Stomach (tissue), 9 donors: ENCODE data around the gene HS6ST1. TPM values are rescaled to one million over a fixed set of nuclear protein-coding genes. Genes with fewer than 3 reads are reported as not detected.
"Not testable (repeated sequence)": the region's sequence is repeated elsewhere in the genome, so short reads cannot be mapped to it uniquely, and the experiment has no call there.

Source experiments
- DNase-seq, 2 donors: peaks; one replicate each; pipeline versions ENCODE4 v3.0.0 to v3.0.0-alpha.2; 2013 to 2019
- H3K27ac ChIP-seq, 5 donors: fragments of 200-600 bp in 4 of 5; sonication (generic) in 4 of 5; one replicate each; pipeline ENCODE4 v1.5.1; 2013 to 2019; ENCODE audit warnings: mild to moderate bottlenecking in 1 of 5, moderate library complexity in 1 of 5
- H3K27me3 ChIP-seq, 3 donors: fragments of 200-600 bp; sonication (generic); one replicate each; pipeline ENCODE4 v1.5.1; 2017 to 2019; ENCODE audit warnings: mixed run types in 1 of 3
- H3K36me3 ChIP-seq, 4 donors: fragments of 200-600 bp; sonication (generic); 1 replicate in 3 of 4; 2 replicates in 1 of 4; pipeline ENCODE4 v1.5.1; 2016 to 2019
- H3K4me1 ChIP-seq, 4 donors: fragments of 200-600 bp; sonication (generic); one replicate each; pipeline ENCODE4 v1.5.1; 2016 to 2019
- H3K4me3 ChIP-seq, 4 donors: fragments of 200-600 bp; sonication (generic) in 3 of 4; one replicate each; pipeline ENCODE4 v1.5.1; 2016 to 2019; ENCODE audit warnings: mild to moderate bottlenecking in 1 of 4
- H3K9me3 ChIP-seq, 4 donors: fragments of 200-600 bp; sonication (generic); one replicate each; pipeline ENCODE4 v1.5.1; 2016 to 2019
- CTCF ChIP-seq, 7 experiments: fragments of 450-650 bp in 4 of 7; fragments of 200-600 bp in 3 of 7; sonication (generic) in 3 of 7; IDR thresholded peaks; one replicate each; pipeline ENCODE4 v1.5.1; 2016 to 2019; ENCODE audit warnings: antibody characterized with exemption in 7 of 7, control low read depth in 2 of 7, mild to moderate bottlenecking in 1 of 7
- EP300 ChIP-seq: sonication (generic); formaldehyde crosslinking; IDR thresholded peaks from one replicate; pipeline ENCODE4 v1.6.1; 2017; ENCODE audit warnings: antibody characterized with exemption
- POLR2A ChIP-seq, 4 donors: fragments of 450-650 bp; IDR thresholded peaks; one replicate each; pipeline ENCODE4 v1.6.1; 2016; ENCODE audit warnings: antibody characterized with exemption in 4 of 4, control low read depth in 2 of 4, mild to moderate bottlenecking in 1 of 4, moderate library complexity in 1 of 4
- POLR2AphosphoS5 ChIP-seq, 3 donors: sonication (generic); formaldehyde crosslinking; IDR thresholded peaks; one replicate each; pipeline ENCODE4 v1.6.1; 2016; ENCODE audit warnings: antibody characterized with exemption in 3 of 3
- WGBS, 5 donors: extraction: QIAGEN DNeasy Blood & Tissue Kit in 3 of 5; methylation state at CpG; one replicate each; pipeline versions ENCODE4 v1.1.5 to v1.1.7; 2013 to 2018; 5-methylcytosine and 5-hydroxymethylcytosine counted together
- intact Hi-C: fragments of 100-400 bp; cut with DNase I; formaldehyde crosslinking; loops from one replicate; pipeline ENCODE4 v1.15.1; 2023; ENCODE audit warnings: low total_unique reads
- polyA plus RNA-seq, 3 donors: library from polyadenylated mRNA; stranded (reverse); fragments of 200-250 nt; gene quantifications; one replicate each; pipeline ENCODE4 v1.2.3, GENCODE V29; 2013
- total RNA-seq, 5 donors: library from RNA; depleted of rRNA; stranded (reverse); fragments of >200 nt; gene quantifications; one replicate each; pipeline versions ENCODE4 v1.1.0 to v1.2.3, GENCODE V29; 2014 to 2016
- donor health status: healthy with polysubstance abuse.
- donor health status: Bipolar disorder and iron deficiency.
- donor health status: healthy.

HS6ST1 gene
- total and polyA plus RNA-seq, 8 donors: 2.9 to 178 (median 12.8) TPM

- H3K27ac ChIP-seq: no peak overlapping the region
- H3K9me3 ChIP-seq: peaks cover 0 to 19% (median 4%) of the 10 kb centered on the region in 4 donors
- no peaks in the 10 kb centered on the region for H3K27me3 ChIP-seq
- 90 to 94% (median 92%) methylated on average over 7 to 18 of the region's 18 CpGs for WGBS, 5 donors
- no peak for DNase-seq
- intact Hi-C loops: no loop called here
- H3K4me3 ChIP-seq: no peak overlapping the region
- peaks cover 0 to 23% (median 10%) of the 10 kb centered on the region in 4 donors for H3K4me1 ChIP-seq
- peaks cover 4 to 45% (median 24%) of the 10 kb centered on the region in 4 donors for H3K36me3 ChIP-seq
- TF ChIP-seq EP300 (no peak), POLR2AphosphoS5 (IDR thresholded peaks at IDR 0.05) (no peak), CTCF (IDR thresholded peaks at IDR 0.05) (no peak), POLR2A (IDR thresholded peaks at IDR 0.05) (no peak)
Observed at GRCh38 chr2:128270672-128271596, 47.7 kb downstream of the HS6ST1 start.

GRCh38 chr2:128269990-128270671, 48.5 kb downstream of the HS6ST1 start:
- Histone ChIP-seq H3K36me3 (peaks cover 0 to 37% (median 16%) of the 10 kb centered on the region in 4 donors), H3K4me3 (no peak overlapping the region), H3K4me1 (peaks cover 0 to 23% (median 10%) of the 10 kb centered on the region in 4 donors), H3K27me3 (no peaks in the 10 kb centered on the region), H3K9me3 (peaks cover 0 to 13% (median 4%) of the 10 kb centered on the region in 4 donors), H3K27ac (no peak overlapping the region)
- intact Hi-C loops: no loop called here
- no peak for DNase-seq
- 73 to 87% (median 84%) methylated on average over 3 to 16 of the region's 16 CpGs for WGBS, 5 donors
- TF ChIP-seq POLR2A (IDR thresholded peaks at IDR 0.05): no peak
- no peak for TF ChIP-seq POLR2AphosphoS5 (IDR thresholded peaks at IDR 0.05)
- no peak for TF ChIP-seq EP300
- no peak for TF ChIP-seq CTCF (IDR thresholded peaks at IDR 0.05)

GRCh38 chr2:128269063-128269989, 49.3 kb downstream of the HS6ST1 start:
- H3K4me1 ChIP-seq: peaks cover 0 to 23% (median 10%) of the 10 kb centered on the region in 4 donors
- H3K9me3 ChIP-seq: peaks cover 0 to 5% (median 2%) of the 10 kb centered on the region in 4 donors
- no peak overlapping the region for H3K4me3 ChIP-seq
- DNase-seq: no peak
- TF ChIP-seq CTCF (IDR thresholded peaks at IDR 0.05): no peak
- no peak overlapping the region for H3K27ac ChIP-seq
- intact Hi-C loops: no loop called here
- H3K27me3 ChIP-seq: no peaks in the 10 kb centered on the region
- 81 to 92% (median 90%) methylated on average over 17 to 27 of the region's 27 CpGs for WGBS, 5 donors
- H3K36me3 ChIP-seq: peaks cover 0 to 29% (median 14%) of the 10 kb centered on the region in 4 donors

- Histone ChIP-seq H3K36me3 (peaks cover 0 to 23% (median 12%) of the 10 kb centered on the region in 4 donors), H3K4me1 (peaks cover 0 to 23% (median 10%) of the 10 kb centered on the region in 4 donors)
- intact Hi-C loops, H3K9me3 ChIP-seq, H3K4me3 ChIP-seq, H3K27me3 ChIP-seq, DNase-seq, H3K27ac ChIP-seq: not testable (repeated sequence)
- 90 to 96% (median 94%) methylated on average over 2 to 19 of the region's 23 CpGs for WGBS, 5 donors
Observed at GRCh38 chr2:128268611-128269010, 50.1 kb downstream of the HS6ST1 start.

- H3K27me3 ChIP-seq, DNase-seq, H3K27ac ChIP-seq, H3K9me3 ChIP-seq, H3K4me3 ChIP-seq, intact Hi-C loops: not testable (repeated sequence)
- H3K36me3 ChIP-seq: peaks cover 0 to 20% (median 10%) of the 10 kb centered on the region in 4 donors
- peaks cover 0 to 23% (median 10%) of the 10 kb centered on the region in 4 donors for H3K4me1 ChIP-seq
- 95 to 96% (median 96%) methylated on average over 27 to 33 of the region's 38 CpGs for WGBS, 5 donors
Observed at GRCh38 chr2:128268145-128268544, 50.5 kb downstream of the HS6ST1 start.

GRCh38 chr2:128267649-128268048, 51.0 kb downstream of the HS6ST1 start:
- WGBS, 5 donors: 82 to 96% (median 95%) methylated on average over 11 of the region's 11 CpGs
- H3K4me3 ChIP-seq, DNase-seq: not testable (repeated sequence)

GRCh38 chr2:128267197-128267596, 51.5 kb downstream of the HS6ST1 start:
- intact Hi-C loops, H3K4me3 ChIP-seq, H3K9me3 ChIP-seq, H3K27ac ChIP-seq, H3K27me3 ChIP-seq, DNase-seq: not testable (repeated sequence)
- H3K36me3 ChIP-seq: peaks cover 0 to 20% (median 10%) of the 10 kb centered on the region in 4 donors
- 73 to 96% (median 95%) methylated on average over 2 to 6 of the region's 9 CpGs for WGBS, 5 donors
- peaks cover 0 to 17% (median 10%) of the 10 kb centered on the region in 4 donors for H3K4me1 ChIP-seq

More at GRCh38 chr2:128267649-128268048, 51.0 kb downstream of the HS6ST1 start:
- peaks cover 0 to 21% (median 10%) of the 10 kb centered on the region in 4 donors for H3K4me1 ChIP-seq
- H3K27me3 ChIP-seq, H3K27ac ChIP-seq, H3K9me3 ChIP-seq, intact Hi-C loops: not testable (repeated sequence)
- peaks cover 0 to 20% (median 10%) of the 10 kb centered on the region in 4 donors for H3K36me3 ChIP-seq
